ENCODE data around the gene PARK7. TPM values are rescaled to one million over a fixed set of nuclear protein-coding genes. Genes with fewer than 3 reads are reported as not detected.
A peak's percentile ranks its signal among the peaks of the same experiment; 100 is the strongest.

The PARK7 gene
- total and polyA plus RNA-seq, 2 experiments from 2014 or later: 199 to 603 TPM

DNA sequence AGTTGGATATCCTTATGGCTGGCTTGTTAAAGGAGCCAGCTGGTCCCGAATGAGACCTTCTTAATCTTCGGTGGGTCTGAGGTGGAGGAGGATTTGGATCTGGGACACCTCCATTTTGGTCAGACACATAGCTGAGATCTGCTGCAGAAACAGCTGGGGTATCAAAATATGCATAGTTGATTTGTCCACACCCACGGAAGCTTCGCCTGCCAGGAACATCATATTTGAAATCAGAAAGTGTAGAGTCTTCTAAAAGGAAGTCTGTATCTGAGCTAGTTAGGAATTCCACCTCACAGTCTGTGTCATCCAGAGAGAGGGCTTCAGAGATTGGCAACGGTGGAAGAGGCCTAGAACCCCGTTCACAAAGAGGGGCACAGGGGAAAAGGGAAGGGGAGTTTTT, 52.3 kb downstream of the PARK7 start:
- H3K9me3 ChIP-seq (ENCODE audit: low read depth): no peaks in the 10 kb centered on the region
- no peak overlapping the region for H3K27ac ChIP-seq
- DNase-seq (ENCODE audit: low read depth in 1 of 2, low spot score in 1 of 2): no peak
- no peaks in the 10 kb centered on the region for H3K27me3 ChIP-seq
- H3K36me3 ChIP-seq: peaks cover 9% of the 10 kb centered on the region
- TF ChIP-seq, protein P1, sequence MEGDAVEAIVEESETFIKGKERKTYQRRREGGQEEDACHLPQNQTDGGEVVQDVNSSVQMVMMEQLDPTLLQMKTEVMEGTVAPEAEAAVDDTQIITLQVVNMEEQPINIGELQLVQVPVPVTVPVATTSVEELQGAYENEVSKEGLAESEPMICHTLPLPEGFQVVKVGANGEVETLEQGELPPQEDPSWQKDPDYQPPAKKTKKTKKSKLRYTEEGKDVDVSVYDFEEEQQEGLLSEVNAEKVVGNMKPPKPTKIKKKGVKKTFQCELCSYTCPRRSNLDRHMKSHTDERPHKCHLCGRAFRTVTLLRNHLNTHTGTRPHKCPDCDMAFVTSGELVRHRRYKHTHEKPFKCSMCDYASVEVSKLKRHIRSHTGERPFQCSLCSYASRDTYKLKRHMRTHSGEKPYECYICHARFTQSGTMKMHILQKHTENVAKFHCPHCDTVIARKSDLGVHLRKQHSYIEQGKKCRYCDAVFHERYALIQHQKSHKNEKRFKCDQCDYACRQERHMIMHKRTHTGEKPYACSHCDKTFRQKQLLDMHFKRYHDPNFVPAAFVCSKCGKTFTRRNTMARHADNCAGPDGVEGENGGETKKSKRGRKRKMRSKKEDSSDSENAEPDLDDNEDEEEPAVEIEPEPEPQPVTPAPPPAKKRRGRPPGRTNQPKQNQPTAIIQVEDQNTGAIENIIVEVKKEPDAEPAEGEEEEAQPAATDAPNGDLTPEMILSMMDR (IDR thresholded peaks at IDR 0.05; ENCODE audit: low read depth, low read length): no peak
- peaks cover 10% of the 10 kb centered on the region for H3K4me1 ChIP-seq (ENCODE audit: low read depth)
- no peak overlapping the region for H3K4me3 ChIP-seq

DNA sequence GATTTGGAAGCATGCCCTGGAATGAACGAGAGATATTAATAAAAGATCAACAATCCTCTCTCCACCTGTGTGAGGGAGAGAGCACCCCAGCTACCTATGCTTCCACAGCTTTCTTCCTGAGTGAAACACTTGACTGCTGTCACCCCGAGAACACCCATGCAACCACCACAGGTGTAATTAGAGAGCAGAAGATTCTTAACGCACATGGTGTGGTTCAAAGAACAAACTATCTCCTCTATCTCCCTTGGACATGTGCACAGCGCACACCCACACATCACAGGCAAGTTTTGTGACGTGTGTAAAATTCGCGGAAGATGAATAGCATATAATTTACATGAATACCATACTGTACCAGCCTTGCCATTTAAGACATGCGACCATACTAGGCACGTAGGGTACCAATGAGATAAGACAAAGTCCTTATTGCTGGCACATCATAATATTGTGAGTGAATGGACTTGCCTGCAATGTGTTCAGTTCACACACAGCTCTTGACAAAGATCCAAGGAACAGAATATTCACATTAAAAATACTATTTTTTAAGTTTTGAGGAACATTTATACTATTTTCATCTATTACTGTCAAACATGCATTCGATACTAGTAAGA, 53.0 kb downstream of the PARK7 start:
- no peaks in the 10 kb centered on the region for H3K9me3 ChIP-seq (ENCODE audit: low read depth)
- H3K27ac ChIP-seq: no peak overlapping the region
- TF ChIP-seq, protein P1 (IDR thresholded peaks at IDR 0.05; ENCODE audit: low read depth, low read length): no peak
- H3K36me3 ChIP-seq: peaks cover 9% of the 10 kb centered on the region
- no peaks in the 10 kb centered on the region for H3K27me3 ChIP-seq
- H3K4me3 ChIP-seq: no peak overlapping the region
- DNase-seq (ENCODE audit: low read depth in 1 of 2, low spot score in 1 of 2): no peak
- peaks cover 10% of the 10 kb centered on the region for H3K4me1 ChIP-seq (ENCODE audit: low read depth)

DNA sequence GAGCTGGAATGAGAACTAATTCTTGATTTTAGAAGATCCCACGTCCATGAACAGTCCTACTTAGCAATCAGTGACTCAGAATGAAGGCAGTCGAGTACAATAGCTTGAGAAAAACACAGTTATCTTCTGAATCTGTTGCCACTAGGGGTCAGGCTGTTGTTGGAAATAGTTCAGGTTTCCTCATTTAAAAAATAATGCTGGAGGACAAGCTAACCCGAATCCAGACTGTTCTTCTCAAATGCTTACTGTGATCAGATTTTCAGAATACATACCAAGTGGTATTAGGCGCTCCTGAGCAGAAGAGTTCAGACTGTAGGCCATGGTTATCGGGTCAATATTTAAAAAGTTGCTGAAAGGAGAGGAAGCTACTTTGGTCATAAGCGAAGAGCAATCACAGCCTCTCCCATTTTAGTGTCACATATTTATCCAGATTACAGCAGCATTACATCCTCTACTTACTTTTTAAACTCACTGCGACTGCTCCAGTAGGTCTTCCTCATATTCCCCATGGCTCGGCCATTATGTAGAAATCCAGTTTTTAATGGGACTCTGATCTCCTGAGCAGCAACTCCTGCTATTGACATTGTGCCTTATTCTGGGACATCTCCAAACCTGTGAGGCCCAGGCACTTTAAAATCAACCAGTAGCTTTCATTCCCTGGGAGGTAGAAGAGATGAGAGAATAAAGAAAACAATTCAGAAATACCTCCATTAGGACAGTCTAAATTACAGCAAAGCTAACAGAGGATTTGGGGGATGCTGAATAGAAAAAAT, 53.7 kb downstream of the PARK7 start:
- H3K9me3 ChIP-seq (ENCODE audit: low read depth): no peaks in the 10 kb centered on the region
- no peaks in the 10 kb centered on the region for H3K27me3 ChIP-seq
- TF ChIP-seq, protein P1 (IDR thresholded peaks at IDR 0.05; ENCODE audit: low read depth, low read length): peak; percentile 59
- H3K4me3 ChIP-seq: no peak overlapping the region
- H3K4me1 ChIP-seq (ENCODE audit: low read depth): peaks cover 10% of the 10 kb centered on the region
- no peak overlapping the region for H3K27ac ChIP-seq
- peaks cover 9% of the 10 kb centered on the region for H3K36me3 ChIP-seq
- DNase-seq (ENCODE audit: low read depth in 1 of 2, low spot score in 1 of 2): peak; percentile 67 to 90

DNA sequence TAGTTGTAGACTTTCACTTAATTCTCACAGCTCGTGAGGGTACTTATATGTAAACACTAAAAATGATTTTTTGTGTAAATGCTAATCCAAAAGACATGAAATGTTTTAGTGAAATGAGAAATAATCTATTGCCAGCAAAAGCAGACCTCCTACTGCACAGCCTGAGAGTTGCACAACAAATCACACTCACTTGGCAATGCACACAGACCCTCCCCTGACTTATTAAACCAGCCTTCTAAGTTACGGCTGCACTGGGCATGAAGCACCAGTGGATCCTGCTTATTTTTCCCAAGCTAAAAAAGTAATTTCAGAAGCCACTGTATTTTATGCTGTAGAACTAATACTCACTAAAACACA, 54.3 kb downstream of the PARK7 start:
- DNase-seq (ENCODE audit: low read depth in 1 of 2, low spot score in 1 of 2): peak in 1 of 2 donors; percentile 85
- no peaks in the 10 kb centered on the region for H3K27me3 ChIP-seq
- peaks cover 10% of the 10 kb centered on the region for H3K4me1 ChIP-seq (ENCODE audit: low read depth)
- H3K4me3 ChIP-seq: no peak overlapping the region
- TF ChIP-seq, protein P1 (IDR thresholded peaks at IDR 0.05; ENCODE audit: low read depth, low read length): no peak
- H3K36me3 ChIP-seq: peaks cover 9% of the 10 kb centered on the region
- no peaks in the 10 kb centered on the region for H3K9me3 ChIP-seq (ENCODE audit: low read depth)
- H3K27ac ChIP-seq: no peak overlapping the region

DNA sequence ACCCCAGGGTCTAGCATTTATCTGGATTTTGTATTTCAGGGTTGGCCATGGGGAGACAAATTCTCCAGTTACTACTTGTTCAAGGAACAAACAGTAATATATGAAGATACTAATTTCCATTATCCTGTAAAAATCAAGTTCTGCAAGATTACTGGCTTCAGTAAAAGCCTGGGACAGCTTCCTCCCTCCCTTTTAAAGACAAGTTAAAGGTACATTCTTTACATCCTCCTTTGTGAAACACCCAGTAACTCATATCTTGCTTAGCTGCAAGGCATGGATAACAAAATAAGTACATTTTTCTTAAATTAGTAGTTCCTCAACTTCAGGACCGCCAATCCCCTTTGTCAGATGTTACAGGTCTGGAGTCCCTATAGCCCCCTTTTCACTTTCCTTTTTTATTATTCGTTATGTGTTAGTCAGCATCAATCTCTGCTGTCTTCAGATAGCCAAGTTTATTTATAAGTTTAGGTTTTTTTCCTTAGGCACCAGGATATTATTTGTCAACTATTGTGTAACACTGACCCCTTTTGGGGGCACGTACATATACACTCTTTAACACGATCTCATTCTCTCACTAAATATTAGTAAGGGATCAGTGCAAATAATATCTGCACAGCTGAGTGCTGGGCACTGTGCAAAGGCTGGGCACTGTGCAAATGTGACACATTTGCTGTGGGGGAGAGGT, 54.8 kb downstream of the PARK7 start:
- Histone ChIP-seq H3K27me3 (no peaks in the 10 kb centered on the region), H3K36me3 (peaks cover 9% of the 10 kb centered on the region), H3K4me3 (no peak overlapping the region), H3K4me1 (ENCODE audit: low read depth) (peaks cover 10% of the 10 kb centered on the region), H3K9me3 (ENCODE audit: low read depth) (no peaks in the 10 kb centered on the region), H3K27ac (no peak overlapping the region)
- TF ChIP-seq, protein P1 (IDR thresholded peaks at IDR 0.05; ENCODE audit: low read depth, low read length): no peak
- DNase-seq (ENCODE audit: low read depth in 1 of 2, low spot score in 1 of 2): peak in 1 of 2 donors; percentile 41

Measured in cardiac muscle cell (in vitro differentiated cells and primary cell).